ENCODE data around the gene TSPAN18. TPM values are rescaled to one million over a fixed set of nuclear protein-coding genes. Genes with fewer than 3 reads are reported as not detected.

Gene TSPAN18
- total and polyA plus RNA-seq, 7 donors = 5.2 to 21.7 (median 8.0) TPM

DNA sequence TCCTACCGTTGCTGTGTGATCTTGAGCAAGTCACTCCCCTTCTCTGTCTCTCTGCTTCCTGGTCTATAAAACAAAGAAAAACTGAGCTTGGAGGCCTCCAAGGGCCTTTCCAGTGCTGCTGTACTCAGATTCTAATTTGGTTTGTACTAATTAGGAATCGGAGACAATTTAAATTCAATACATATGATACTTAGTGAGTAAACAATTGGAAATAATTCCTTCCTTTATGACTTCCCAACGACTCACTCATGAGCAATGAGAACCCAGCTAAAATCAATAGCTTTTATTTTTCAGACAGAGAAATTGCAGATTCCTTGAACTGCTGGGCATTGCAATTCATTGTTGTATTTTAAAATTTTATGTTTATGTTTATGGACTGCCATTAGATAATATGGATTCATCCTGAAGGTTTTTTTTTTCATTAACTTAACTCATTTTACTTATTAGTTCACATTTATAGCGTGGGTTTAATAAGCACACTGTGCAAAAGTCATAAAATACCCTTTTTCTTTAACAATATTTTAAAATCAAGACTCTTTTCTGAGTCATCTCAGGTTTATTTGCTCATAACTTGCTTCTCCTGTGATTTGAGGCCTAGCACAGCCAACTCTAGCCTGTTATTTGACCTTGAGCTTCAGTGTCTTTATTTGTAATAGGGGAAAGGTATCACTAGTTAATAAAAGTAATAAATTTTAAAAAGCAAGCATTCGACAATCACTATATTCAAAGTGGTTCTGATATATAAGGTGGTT, 128.2 kb downstream of the TSPAN18 start:
- Histone ChIP-seq H3K4me3 (no peak overlapping the region), H3K36me3 (ENCODE audit: insufficient read depth in 1 of 2, low read depth in 1 of 2) (no peaks in the 10 kb centered on the region), H3K9me3 (no peaks in the 10 kb centered on the region), H3K27ac (no peak overlapping the region), H3K4me1 (no peaks in the 10 kb centered on the region), H3K27me3 (ENCODE audit: insufficient read depth in 3 of 3, low read length in 2 of 3) (no peaks in the 10 kb centered on the region)
- intact Hi-C loops (cut with DNase I) = no loop called here
- TF ChIP-seq, protein P1, sequence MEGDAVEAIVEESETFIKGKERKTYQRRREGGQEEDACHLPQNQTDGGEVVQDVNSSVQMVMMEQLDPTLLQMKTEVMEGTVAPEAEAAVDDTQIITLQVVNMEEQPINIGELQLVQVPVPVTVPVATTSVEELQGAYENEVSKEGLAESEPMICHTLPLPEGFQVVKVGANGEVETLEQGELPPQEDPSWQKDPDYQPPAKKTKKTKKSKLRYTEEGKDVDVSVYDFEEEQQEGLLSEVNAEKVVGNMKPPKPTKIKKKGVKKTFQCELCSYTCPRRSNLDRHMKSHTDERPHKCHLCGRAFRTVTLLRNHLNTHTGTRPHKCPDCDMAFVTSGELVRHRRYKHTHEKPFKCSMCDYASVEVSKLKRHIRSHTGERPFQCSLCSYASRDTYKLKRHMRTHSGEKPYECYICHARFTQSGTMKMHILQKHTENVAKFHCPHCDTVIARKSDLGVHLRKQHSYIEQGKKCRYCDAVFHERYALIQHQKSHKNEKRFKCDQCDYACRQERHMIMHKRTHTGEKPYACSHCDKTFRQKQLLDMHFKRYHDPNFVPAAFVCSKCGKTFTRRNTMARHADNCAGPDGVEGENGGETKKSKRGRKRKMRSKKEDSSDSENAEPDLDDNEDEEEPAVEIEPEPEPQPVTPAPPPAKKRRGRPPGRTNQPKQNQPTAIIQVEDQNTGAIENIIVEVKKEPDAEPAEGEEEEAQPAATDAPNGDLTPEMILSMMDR (IDR thresholded peaks at IDR 0.05) = no peak
- whole genome bisulfite sequencing, 3 donors = 83 to 86% (median 85%) methylated on average over 5 of the region's 5 CpGs
- no peak for ATAC-seq
- no peak for DNase-seq

DNA sequence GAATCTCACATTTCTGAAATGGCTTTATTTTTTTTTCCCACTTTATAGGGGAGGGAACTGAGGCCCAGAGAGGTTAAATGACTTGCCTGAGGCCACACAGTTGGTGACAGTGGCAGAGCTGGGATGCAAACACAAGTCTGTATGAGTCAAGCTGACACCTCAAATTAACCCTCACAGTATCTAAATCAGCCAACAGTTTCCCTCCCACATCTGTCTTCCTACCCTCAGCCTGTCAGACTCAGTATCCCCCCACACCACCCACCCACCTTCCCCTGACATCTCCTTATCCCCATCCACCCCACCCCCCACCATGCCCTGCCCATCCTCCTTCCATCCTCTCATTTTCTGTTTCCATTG, 128.7 kb downstream of the TSPAN18 start:
- no peak overlapping the region for H3K4me3 ChIP-seq
- intact Hi-C loops (cut with DNase I) = no loop called here
- no peaks in the 10 kb centered on the region for H3K27me3 ChIP-seq (ENCODE audit: insufficient read depth in 3 of 3, low read length in 2 of 3)
- DNase-seq (no peak), ATAC-seq (no peak)
- TF ChIP-seq, protein P1 (IDR thresholded peaks at IDR 0.05) = no peak
- no peak overlapping the region for H3K27ac ChIP-seq
- H3K36me3 ChIP-seq (ENCODE audit: insufficient read depth in 1 of 2, low read depth in 1 of 2) = no peaks in the 10 kb centered on the region
- no peaks in the 10 kb centered on the region for H3K4me1 ChIP-seq
- no peaks in the 10 kb centered on the region for H3K9me3 ChIP-seq

DNA sequence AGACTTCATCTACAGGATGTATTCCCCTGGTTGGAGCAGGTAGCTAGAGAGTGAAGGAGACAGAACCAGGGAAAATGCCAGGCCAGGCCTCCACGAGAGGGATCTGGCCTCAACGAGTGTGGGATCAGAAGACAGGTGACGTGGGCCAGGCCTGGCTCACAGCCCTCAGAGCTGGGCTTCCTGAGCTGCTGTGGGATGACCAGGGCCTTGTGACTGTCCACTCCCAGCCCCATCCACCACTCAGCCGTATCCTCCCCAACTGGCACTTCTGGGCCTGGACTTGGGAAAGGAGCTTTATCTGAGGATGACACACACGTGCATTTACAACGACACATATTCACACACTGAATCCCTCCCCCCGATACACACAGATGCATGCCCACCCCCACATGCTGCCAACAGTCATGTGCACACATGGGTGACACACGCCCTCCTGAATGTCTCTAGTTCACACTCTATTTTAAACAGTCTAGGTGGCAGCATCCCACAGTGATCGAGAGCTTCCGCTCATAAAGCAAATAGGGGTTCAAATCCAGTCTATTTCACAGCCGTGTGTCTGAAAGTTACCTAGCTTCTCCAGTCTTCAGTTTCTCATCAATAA, 130.8 kb downstream of the TSPAN18 start:
- no peak overlapping the region for H3K27ac ChIP-seq
- ATAC-seq = no peak
- H3K4me1 ChIP-seq = no peaks in the 10 kb centered on the region
- 79 to 84% (median 82%) methylated on average over 11 of the region's 11 CpGs for WGBS, 3 donors
- TF ChIP-seq, protein P1 (IDR thresholded peaks at IDR 0.05) = no peak
- no peaks in the 10 kb centered on the region for H3K9me3 ChIP-seq
- no peaks in the 10 kb centered on the region for H3K36me3 ChIP-seq (ENCODE audit: insufficient read depth in 1 of 2, low read depth in 1 of 2)
- no peak for DNase-seq
- no peak overlapping the region for H3K4me3 ChIP-seq
- H3K27me3 ChIP-seq (ENCODE audit: insufficient read depth in 3 of 3, low read length in 2 of 3) = no peaks in the 10 kb centered on the region
- intact Hi-C loops (cut with DNase I) = no loop called here

DNA sequence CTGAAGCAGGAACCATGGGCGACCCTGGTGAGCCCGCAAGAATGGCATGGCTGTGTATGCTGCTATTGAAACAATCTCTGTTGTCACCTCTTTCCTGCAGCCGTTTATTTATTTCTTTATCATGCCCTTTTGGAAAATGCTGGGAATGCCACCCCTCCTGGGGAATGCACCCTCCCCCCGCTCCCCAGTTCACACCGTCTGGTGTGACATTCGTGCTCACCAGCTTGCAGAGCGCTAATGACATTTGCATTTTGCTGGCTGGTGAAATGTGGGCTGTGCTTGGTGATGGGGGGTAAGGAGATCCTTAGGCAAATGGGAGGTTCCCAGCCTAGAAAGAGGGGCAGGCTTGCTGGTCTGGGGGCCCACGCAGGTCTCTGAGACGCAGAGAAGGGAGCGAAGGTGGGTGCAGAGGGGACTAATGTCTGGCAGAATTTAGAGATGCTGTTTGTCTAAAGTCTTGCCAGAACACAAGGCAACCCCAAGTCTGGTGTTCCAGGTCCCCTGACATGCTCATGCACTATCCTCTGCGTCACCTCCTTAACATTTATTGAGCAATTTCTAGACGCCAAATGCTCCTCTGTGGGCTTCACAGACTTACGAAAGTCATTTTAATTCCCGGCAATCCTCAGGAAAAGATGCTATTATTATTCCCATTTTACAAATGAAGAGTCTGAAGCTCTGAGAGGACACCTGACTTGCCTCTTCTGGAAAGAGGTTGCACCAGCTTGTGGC, 132.2 kb downstream of the TSPAN18 start:
- Histone ChIP-seq H3K4me3 (no peak overlapping the region), H3K4me1 (no peaks in the 10 kb centered on the region), H3K9me3 (no peaks in the 10 kb centered on the region), H3K27ac (no peak overlapping the region), H3K27me3 (ENCODE audit: insufficient read depth in 3 of 3, low read length in 2 of 3) (no peaks in the 10 kb centered on the region), H3K36me3 (ENCODE audit: insufficient read depth in 1 of 2, low read depth in 1 of 2) (no peaks in the 10 kb centered on the region)
- 86 to 94% (median 91%) methylated on average over 14 of the region's 14 CpGs for WGBS, 3 donors
- intact Hi-C loops (cut with DNase I) = no loop called here
- TF ChIP-seq, protein P1 (IDR thresholded peaks at IDR 0.05) = no peak
- ATAC-seq = no peak
- DNase-seq = no peak
